ENCODE data around the gene HCCS.

HCCS gene

GRCh38 chrX:11111037-11111851, at the start of gene HCCS:
Gene HCCS (plus strand): TSS chrX:11111332. CDS start chrX:11112061, 729 bp downstream.
- TF ChIP-seq JUND (IDR thresholded peaks at IDR 0.05; ENCODE audit: low read depth) = no peak
- peak; percentile 48 to 91 for DNase-seq (ENCODE audit: low read depth in 1 of 2, low spot score in 1 of 2)
- in situ Hi-C loops (cut with HindIII; ENCODE audit: low pct_unique_long_range_greater_than_20kb, low sequenced_read_pairs) = no loop called here

GRCh38 chrX:11064276-11064675, 46.9 kb upstream of the HCCS start:
- DNase-seq (ENCODE audit: low read depth in 1 of 2, low spot score in 1 of 2) = no peak
- no peak for TF ChIP-seq JUND (IDR thresholded peaks at IDR 0.05; ENCODE audit: low read depth)
- in situ Hi-C loops (cut with HindIII; ENCODE audit: low pct_unique_long_range_greater_than_20kb, low sequenced_read_pairs) = no loop called here

DNA sequence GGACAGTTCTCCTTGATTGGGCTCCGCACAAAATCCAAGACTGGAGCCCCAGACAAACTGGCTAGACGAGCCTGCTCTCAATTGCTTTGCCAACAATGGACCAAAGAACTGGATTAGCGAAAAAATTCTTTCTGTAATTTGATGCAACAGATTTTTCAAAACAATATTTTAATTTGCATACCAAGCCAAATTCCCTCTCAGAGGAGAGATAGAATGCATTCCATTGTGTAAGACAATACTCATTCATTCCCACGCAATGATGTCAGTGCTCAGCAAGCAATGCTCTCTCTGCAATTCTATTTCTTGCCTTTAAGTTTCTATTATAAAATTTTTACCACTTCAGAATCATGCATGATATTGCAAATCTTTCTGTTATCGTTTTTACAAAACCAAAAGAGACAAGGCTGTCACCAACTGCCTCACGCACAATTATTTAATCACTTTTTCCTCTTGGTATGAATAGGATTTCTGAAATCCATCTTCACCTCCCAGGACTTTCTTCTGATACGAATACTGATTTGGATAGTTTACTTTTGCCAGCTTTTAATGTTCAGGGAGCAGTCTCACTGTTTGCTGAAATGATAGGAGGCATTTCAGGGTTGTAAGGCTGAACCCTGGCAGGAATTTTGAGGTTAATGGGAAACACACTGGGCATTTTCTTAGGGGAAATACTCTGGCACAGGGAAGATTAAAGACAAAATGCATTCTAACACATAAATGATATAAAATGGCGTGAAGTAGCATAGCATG, 46.1 kb upstream of the HCCS start:
- DNase-seq (ENCODE audit: low read depth in 1 of 2, low spot score in 1 of 2) = peak in 1 of 2 experiments; percentile 79
- in situ Hi-C loops (cut with HindIII; ENCODE audit: low pct_unique_long_range_greater_than_20kb, low sequenced_read_pairs) = no loop called here
- no peak for TF ChIP-seq JUND (IDR thresholded peaks at IDR 0.05; ENCODE audit: low read depth)

GRCh38 chrX:11066812-11067211, 44.3 kb upstream of the HCCS start:
- TF ChIP-seq JUND (IDR thresholded peaks at IDR 0.05; ENCODE audit: low read depth) = no peak
- in situ Hi-C loops (cut with HindIII; ENCODE audit: low pct_unique_long_range_greater_than_20kb, low sequenced_read_pairs) = no loop called here
- no peak for DNase-seq (ENCODE audit: low read depth in 1 of 2, low spot score in 1 of 2)

DNA sequence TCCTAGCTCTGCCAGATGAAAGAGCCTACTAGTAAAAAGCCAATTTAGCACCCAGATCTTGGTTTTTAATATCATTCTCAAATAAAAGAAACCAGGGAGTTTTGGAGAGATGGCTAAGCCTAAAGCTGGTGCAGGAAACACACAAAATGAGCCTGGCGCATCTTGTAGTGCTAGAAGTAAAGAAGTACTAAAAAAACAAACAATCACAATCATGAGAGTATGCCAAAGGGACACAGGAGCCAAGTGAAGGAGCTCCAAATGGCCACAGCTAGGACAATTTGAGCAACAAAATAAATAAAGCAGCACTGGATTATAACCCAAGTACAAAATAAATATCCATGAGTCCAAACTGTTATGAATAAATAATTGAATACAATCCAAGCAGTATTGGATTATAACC, 37.8 kb upstream of the HCCS start:
- TF ChIP-seq JUND (IDR thresholded peaks at IDR 0.05; ENCODE audit: low read depth) = no peak
- no peak for DNase-seq (ENCODE audit: low read depth in 1 of 2, low spot score in 1 of 2)
- in situ Hi-C loops (cut with HindIII; ENCODE audit: low pct_unique_long_range_greater_than_20kb, low sequenced_read_pairs) = no loop called here

DNA sequence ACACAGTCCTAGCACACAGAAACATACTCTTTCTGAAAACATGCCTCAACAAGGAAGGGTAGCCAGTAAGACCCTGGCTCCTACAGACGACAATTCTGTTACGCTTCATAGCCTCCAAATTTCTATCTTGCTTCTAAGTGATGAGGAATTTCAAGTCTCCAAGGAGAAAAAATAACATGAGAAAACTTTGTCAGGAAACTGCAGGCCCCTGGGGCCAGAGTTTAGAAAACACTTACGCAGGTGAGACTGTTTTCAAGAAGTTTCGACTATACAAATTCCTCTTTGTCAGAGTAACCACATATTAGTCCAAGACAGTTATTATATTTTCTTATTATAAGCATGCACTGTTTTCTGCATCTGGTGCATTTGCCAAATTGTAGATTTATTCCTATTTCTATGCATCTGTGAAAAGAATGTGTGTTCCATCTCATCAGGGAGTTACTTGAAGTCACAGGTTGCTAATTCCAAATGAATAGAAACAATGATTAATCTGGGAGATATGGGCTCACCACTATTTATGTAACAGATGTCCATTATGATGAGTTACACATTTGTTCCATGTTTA, 30.3 kb upstream of the HCCS start:
- no peak for TF ChIP-seq JUND (IDR thresholded peaks at IDR 0.05; ENCODE audit: low read depth)
- DNase-seq (ENCODE audit: low read depth in 1 of 2, low spot score in 1 of 2) = no peak
- in situ Hi-C loops (cut with HindIII; ENCODE audit: low pct_unique_long_range_greater_than_20kb, low sequenced_read_pairs) = no loop called here

GRCh38 chrX:11081511-11081910, 29.6 kb upstream of the HCCS start:
- no peak for DNase-seq (ENCODE audit: low read depth in 1 of 2, low spot score in 1 of 2)
- in situ Hi-C loops (cut with HindIII; ENCODE audit: low pct_unique_long_range_greater_than_20kb, low sequenced_read_pairs) = no loop called here
- no peak for TF ChIP-seq JUND (IDR thresholded peaks at IDR 0.05; ENCODE audit: low read depth)

- no peak for TF ChIP-seq JUND (IDR thresholded peaks at IDR 0.05; ENCODE audit: low read depth)
- DNase-seq (ENCODE audit: low read depth in 1 of 2, low spot score in 1 of 2) = no peak
- in situ Hi-C loops (cut with HindIII; ENCODE audit: low pct_unique_long_range_greater_than_20kb, low sequenced_read_pairs) = no loop called here
Measured at GRCh38 chrX:11085305-11085704, 25.8 kb upstream of the HCCS start.

DNA sequence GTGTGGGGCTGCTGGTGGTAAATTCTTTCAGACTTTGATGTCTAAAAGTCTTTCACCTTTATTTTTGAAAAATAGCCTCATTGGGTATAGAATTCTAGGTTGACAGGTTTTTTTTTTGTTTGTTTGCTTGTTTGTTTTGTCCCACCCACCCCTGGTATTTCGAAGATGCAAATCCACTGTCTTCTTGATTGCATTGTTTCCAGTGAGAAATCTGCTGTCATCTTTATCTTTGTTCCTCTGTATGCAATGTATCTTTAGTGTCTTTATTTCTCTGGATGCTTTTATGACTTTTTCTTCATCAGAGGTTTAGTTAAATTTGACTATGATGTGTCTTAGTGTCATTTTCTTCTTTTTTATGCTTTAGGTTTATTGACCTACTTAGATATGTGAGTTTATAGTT, 21.3 kb upstream of the HCCS start:
- in situ Hi-C loops (cut with HindIII; ENCODE audit: low pct_unique_long_range_greater_than_20kb, low sequenced_read_pairs) = no loop called here
- no peak for TF ChIP-seq JUND (IDR thresholded peaks at IDR 0.05; ENCODE audit: low read depth)
- no peak for DNase-seq (ENCODE audit: low read depth in 1 of 2, low spot score in 1 of 2)

DNA sequence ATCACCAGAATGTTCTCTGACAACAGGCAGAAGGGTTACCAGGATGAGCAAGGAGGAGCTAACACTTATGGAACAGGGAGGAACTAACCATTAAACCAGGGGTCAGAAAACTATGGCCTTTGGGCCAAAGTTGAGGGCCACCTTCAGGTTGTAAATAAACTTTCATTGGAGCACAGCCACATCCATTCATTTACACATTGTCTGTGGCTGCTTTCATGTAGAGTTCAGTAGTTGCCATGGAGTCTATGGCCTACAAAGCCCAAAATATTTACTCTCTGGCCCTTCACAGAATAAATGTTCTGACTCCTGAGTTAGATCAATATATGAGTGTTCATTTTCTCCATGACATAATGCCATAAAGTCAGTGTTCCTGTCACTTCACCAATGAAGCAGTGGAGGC, 13.2 kb upstream of the HCCS start:
- DNase-seq (ENCODE audit: low read depth in 1 of 2, low spot score in 1 of 2) = peak in 1 of 2 experiments; percentile 10
- in situ Hi-C loops (cut with HindIII; ENCODE audit: low pct_unique_long_range_greater_than_20kb, low sequenced_read_pairs) = no loop called here

GRCh38 chrX:11099465-11099864, 11.7 kb upstream of the HCCS start:
- in situ Hi-C loops (cut with HindIII; ENCODE audit: low pct_unique_long_range_greater_than_20kb, low sequenced_read_pairs) = no loop called here
- TF ChIP-seq JUND (IDR thresholded peaks at IDR 0.05; ENCODE audit: low read depth) = no peak
- DNase-seq (ENCODE audit: low read depth in 1 of 2, low spot score in 1 of 2) = no peak

More for the DNA sequence above, 13.2 kb upstream of the HCCS start:
- TF ChIP-seq JUND (IDR thresholded peaks at IDR 0.05; ENCODE audit: low read depth) = no peak

GRCh38 chrX:11100281-11101035, 10.7 kb upstream of the HCCS start:
- no peak for TF ChIP-seq JUND (IDR thresholded peaks at IDR 0.05; ENCODE audit: low read depth)
- peak; percentile 16 to 82 for DNase-seq (ENCODE audit: low read depth in 1 of 2, low spot score in 1 of 2)
- in situ Hi-C loops (cut with HindIII; ENCODE audit: low pct_unique_long_range_greater_than_20kb, low sequenced_read_pairs) = no loop called here
